ENCODE results near the gene OLFML2A. TPM values are rescaled to one million over a fixed set of nuclear protein-coding genes. Genes with fewer than 3 reads are reported as not detected.
"Not testable (repeated sequence)": the region's sequence is repeated elsewhere in the genome, so short reads cannot be mapped to it uniquely, and the experiment has no call there.

Gene OLFML2A
- total RNA-seq, result 112 to 475 TPM (median 469 TPM) in 3 replicates
- long read RNA-seq, full-length matches to known transcripts, result 7 of 107 reads
- long read RNA-seq, partial matches to known transcripts, result 3 of 107 reads
- long read RNA-seq, other reads (novel, unspliced or antisense), result 97 of 107 reads

DNA sequence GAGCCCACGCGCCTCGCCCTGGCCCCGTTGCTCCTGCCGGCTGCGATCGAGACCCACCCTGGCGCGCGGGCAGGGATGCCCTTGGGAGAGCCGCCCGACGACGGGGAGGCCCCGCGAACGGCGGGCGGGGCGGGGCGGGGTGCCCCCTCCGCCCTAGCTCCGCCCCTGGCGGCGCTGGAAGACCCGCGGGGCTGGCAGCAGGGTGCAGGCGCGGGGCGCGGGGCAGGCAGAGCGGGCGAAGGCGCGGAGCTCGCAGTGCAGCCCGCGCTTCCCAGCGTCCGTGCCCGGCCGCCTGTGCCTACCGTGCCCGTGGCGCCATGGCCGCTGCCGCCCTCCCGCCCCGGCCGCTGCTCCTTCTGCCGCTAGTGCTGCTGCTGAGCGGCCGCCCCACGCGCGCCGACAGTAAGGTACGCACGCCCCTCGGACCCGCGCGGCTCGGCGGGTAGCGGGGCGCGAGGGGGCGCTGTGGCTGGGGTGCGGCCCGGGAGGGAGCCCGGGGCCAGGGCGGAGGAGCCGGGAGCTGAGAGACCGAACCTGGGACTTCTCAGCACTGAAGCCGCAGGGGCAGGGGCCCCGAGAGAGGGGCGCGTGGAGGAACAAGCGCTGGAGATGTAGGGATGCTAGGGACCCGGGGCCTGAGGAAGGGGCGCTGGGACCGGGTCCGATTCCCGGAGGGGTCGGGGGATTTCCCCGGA lies at the start of gene OLFML2A:
Gene OLFML2A (plus strand): TSS at position 180 of the 695 bp plus-strand sequence. CDS start 138 bp downstream, at position 318.
- Mint-ChIP-seq H3K27ac (ENCODE audit: unreplicated experiment) (peak within 1 kb of the TSS; percentile 87), H3K36me3 (ENCODE audit: low read depth) (no peaks in the 10 kb centered on the region), H3K4me1 (ENCODE audit: low read depth) (peaks cover 66% of the 10 kb centered on the region), H3K4me3 (ENCODE audit: unreplicated experiment) (peak within 1 kb of the TSS; percentile 76), H3K27me3 (ENCODE audit: low read depth) (no peaks in the 10 kb centered on the region), H3K9me3 (ENCODE audit: low read depth) (no peaks in the 10 kb centered on the region)
- TF ChIP-seq, protein P1, sequence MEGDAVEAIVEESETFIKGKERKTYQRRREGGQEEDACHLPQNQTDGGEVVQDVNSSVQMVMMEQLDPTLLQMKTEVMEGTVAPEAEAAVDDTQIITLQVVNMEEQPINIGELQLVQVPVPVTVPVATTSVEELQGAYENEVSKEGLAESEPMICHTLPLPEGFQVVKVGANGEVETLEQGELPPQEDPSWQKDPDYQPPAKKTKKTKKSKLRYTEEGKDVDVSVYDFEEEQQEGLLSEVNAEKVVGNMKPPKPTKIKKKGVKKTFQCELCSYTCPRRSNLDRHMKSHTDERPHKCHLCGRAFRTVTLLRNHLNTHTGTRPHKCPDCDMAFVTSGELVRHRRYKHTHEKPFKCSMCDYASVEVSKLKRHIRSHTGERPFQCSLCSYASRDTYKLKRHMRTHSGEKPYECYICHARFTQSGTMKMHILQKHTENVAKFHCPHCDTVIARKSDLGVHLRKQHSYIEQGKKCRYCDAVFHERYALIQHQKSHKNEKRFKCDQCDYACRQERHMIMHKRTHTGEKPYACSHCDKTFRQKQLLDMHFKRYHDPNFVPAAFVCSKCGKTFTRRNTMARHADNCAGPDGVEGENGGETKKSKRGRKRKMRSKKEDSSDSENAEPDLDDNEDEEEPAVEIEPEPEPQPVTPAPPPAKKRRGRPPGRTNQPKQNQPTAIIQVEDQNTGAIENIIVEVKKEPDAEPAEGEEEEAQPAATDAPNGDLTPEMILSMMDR (IDR thresholded peaks at IDR 0.05), result peak; percentile 82
- peak; percentile 83 for DNase-seq (ENCODE audit: low spot score)

DNA sequence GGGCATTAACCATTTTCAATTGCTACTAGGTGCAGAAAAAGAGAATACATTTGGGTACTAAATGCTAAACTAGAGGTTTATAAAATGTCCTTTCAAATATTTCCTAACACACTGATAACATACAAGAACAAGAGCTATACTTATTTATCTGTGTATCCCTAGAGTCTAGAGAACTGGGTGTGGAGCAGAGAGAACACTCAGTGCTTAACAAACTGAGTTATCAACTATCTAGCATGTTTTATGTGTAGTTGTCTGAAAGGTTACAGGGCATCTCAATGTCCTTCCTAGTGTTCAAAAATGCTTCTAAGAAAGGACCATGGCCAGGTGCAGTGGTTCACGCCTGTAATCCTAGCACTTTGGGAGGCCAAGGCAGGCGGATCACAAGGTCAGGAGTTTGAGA lies 46.2 kb upstream of the OLFML2A start:
- Mint-ChIP-seq H3K4me1 (ENCODE audit: low read depth) (peaks cover 16% of the 10 kb centered on the region), H3K27ac (ENCODE audit: unreplicated experiment) (no peak overlapping the region), H3K36me3 (ENCODE audit: low read depth) (peaks cover 7% of the 10 kb centered on the region), H3K27me3 (ENCODE audit: low read depth) (no peaks in the 10 kb centered on the region), H3K9me3 (ENCODE audit: low read depth) (no peaks in the 10 kb centered on the region), H3K4me3 (ENCODE audit: unreplicated experiment) (no peak overlapping the region)
- TF ChIP-seq, protein P1 (IDR thresholded peaks at IDR 0.05), result no peak
- no peak for DNase-seq (ENCODE audit: low spot score)

DNA sequence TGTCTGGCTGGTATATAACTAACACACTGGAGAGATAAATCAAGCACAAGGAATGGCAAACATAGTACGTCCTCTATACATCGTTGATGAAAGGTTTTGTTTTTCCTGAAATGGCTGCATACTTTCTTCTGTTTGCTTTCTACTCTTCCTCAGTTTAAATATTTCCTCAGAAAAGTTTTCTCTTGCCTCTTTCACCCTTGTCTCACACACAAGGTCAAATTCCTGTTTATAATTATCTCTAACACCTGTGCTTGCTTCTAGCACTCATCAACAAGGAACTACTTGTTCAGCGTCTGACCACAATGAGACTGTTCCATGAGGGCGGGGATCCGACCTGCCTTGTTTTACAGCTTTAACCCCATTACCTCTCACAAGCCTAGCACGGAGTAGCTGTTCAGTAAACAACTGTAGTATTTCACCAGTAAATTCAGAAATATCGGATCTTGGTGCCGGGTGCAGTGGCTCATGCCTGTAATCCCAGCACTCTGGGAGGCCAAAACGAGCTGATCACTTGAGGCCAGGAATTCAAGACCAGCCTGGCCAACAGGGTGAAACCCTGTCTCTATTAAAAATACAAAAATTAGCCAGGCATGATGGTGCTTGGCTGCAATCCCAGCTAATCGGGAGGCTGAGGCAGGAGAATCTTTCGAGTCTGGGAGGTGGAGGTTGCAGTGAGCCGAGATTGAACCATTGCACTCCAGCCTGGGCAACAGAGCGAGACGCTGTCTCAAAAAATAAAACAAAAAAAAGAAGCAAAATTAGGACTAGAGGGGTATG lies 42.8 kb upstream of the OLFML2A start:
- Mint-ChIP-seq H3K27me3 (ENCODE audit: low read depth) (no peaks in the 10 kb centered on the region), H3K36me3 (ENCODE audit: low read depth) (peaks cover 7% of the 10 kb centered on the region), H3K9me3 (ENCODE audit: low read depth) (no peaks in the 10 kb centered on the region), H3K27ac (ENCODE audit: unreplicated experiment) (no peak overlapping the region), H3K4me1 (ENCODE audit: low read depth) (peaks cover 16% of the 10 kb centered on the region), H3K4me3 (ENCODE audit: unreplicated experiment) (no peak overlapping the region)
- no peak for DNase-seq (ENCODE audit: low spot score)
- TF ChIP-seq, protein P1 (IDR thresholded peaks at IDR 0.05), result no peak

DNA sequence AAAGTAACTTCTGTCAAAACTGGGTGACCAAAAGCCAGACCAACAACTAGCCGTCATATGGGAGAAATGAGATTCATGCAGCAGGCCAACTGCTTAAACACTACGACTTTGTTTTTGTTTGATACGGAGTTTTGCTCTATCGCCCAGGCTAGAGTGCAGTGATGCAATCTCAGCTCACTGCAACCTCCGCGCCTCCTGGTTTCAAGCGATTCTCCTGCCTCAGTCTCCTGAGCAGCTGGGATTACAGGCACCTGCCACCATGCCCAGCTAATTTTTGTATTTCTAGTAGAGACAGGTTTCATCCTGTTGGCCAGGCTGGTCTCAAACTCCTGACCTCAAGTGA lies 42.2 kb upstream of the OLFML2A start:
- peaks cover 16% of the 10 kb centered on the region for H3K4me1 Mint-ChIP-seq (ENCODE audit: low read depth)
- H3K9me3 Mint-ChIP-seq (ENCODE audit: low read depth); H3K36me3 Mint-ChIP-seq (ENCODE audit: low read depth); DNase-seq (ENCODE audit: low spot score); H3K4me3 Mint-ChIP-seq (ENCODE audit: unreplicated experiment); H3K27ac Mint-ChIP-seq (ENCODE audit: unreplicated experiment); H3K27me3 Mint-ChIP-seq (ENCODE audit: low read depth): not testable (repeated sequence)

DNA sequence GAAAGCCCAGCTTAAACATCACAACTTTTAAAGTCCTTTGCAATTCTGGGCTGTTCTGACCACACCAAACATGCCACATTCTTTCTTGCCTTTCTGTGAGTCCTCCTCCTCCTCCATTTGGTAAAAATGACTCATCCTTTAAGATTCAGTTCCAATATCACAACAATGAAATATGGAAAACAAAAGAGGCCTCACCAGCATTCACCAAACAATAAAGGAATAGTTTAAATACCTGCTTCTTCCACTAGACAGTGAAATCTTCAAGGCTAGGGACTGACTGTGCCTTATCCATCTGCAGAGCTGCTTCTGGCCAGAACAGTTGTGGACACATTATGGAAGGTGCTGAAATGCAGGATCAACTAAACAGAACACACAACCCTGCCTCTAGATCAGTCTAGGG lies 41.8 kb upstream of the OLFML2A start:
- Mint-ChIP-seq H3K27me3 (ENCODE audit: low read depth) (no peaks in the 10 kb centered on the region), H3K27ac (ENCODE audit: unreplicated experiment) (no peak overlapping the region), H3K36me3 (ENCODE audit: low read depth) (peaks cover 7% of the 10 kb centered on the region), H3K4me1 (ENCODE audit: low read depth) (peaks cover 16% of the 10 kb centered on the region), H3K4me3 (ENCODE audit: unreplicated experiment) (no peak overlapping the region), H3K9me3 (ENCODE audit: low read depth) (no peaks in the 10 kb centered on the region)
- TF ChIP-seq, protein P1 (IDR thresholded peaks at IDR 0.05), result no peak
- no peak for DNase-seq (ENCODE audit: low spot score)

DNA sequence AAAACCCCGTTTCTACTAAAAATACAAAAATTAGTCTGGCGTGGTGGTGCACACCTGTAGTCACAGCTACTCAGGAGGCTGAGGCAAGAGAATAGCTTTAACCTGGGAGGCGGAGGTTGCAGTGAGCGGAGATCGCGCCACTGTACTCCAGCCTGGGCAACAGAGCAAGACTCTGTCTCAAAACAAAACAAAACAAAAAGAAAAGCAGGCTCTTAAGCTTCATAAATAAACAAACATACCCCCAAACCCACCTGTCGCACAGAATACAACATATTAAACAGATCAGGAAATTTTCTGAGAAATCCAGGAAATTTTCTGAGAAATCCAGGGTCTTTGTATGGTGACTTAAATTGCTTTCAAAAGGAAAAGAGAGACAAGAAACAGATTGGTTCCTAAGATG lies 38.9 kb upstream of the OLFML2A start:
- H3K9me3 Mint-ChIP-seq (ENCODE audit: low read depth); H3K27ac Mint-ChIP-seq (ENCODE audit: unreplicated experiment); H3K27me3 Mint-ChIP-seq (ENCODE audit: low read depth); DNase-seq (ENCODE audit: low spot score); H3K4me3 Mint-ChIP-seq (ENCODE audit: unreplicated experiment); H3K36me3 Mint-ChIP-seq (ENCODE audit: low read depth): not testable (repeated sequence)
- H3K4me1 Mint-ChIP-seq (ENCODE audit: low read depth), result peaks cover 19% of the 10 kb centered on the region

All from chondrocyte (in vitro differentiated cells).